ENCODE measurements around the gene TTLL11.

TTLL11 gene

DNA sequence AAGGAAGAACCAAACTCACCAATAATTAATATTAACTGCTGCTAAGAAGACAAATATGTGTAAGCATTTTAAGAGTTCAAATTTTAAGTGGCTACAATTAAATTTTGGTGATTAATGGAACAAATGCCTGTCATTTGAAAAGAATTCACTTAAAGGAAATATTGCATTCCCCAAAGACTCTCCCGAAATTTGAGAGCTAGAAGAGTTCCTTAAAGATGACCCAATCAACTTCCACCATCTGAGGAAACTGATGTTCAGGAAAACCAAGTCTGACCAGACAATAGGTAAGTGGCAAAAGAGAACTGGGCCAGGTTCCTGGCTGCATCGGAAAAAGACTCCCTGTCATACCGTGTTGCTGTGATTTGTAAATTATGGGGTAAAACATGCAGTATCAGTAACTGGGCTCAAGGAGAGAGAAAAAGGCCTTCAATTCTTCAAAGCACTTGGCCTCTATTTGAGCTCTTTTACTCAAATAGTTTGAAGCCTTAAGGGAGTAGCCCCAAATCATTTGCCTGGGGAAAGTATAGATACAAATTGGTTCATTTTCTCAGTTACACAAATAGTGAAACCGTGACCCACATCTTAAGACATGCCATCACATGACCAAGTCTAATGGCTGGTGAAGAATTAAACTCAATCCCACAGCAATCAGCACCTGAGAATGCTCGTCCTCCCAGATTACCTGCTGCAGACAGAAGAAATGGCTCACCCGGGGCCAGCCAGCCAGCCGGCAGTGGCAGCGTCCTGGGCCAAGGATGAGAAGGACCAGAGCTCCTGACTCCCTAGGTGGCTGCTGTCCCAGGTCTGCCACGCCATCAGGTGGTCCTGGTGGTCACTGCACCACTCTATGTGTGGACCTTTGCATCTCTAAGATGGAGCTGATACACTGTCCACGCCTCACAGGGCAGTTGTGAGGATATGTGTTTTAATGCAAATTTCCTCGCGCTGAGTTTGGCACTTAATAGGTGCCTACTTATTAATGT lies 162.9 kb downstream of the TTLL11 start:
- DNase-seq: no peak

DNA sequence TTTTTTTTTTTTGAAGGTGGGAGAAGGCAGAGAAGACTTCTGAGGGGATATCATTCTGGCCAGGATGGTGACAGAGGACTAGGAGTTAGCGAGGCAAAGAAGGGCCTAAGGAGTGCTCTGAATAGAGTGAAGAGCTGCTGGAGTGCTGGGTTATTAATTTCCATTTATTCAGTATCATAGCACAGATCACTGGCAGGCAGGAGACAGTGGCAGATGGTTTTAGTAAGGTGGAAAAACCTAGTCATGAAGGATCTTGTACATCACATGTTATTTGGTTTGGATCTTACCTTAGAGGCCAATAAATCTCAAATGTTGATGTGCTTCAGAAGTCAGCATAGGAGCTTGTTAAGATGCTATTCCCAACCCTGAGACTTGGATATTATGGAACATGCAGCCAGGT lies 165.5 kb downstream of the TTLL11 start:
- DNase-seq: no peak

DNA sequence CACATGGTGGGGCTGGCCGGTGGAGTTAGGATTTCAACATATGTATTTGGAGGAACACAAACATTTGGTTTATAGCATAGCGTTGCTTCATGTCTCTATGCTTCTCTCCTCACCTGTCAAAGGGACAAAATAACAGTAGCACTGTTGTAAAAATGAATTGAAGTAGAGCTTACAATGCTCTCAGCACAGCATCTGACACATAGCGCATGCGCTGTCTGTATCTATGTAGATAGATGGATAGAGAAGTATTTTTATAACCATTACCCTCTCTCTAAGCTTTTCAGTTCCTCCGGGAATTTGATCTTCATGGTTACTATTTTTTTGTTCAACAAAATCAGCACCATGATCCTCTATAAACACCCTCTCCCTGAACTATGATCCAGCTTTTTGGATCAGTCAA lies 166.0 kb downstream of the TTLL11 start:
- DNase-seq: no peak

DNA sequence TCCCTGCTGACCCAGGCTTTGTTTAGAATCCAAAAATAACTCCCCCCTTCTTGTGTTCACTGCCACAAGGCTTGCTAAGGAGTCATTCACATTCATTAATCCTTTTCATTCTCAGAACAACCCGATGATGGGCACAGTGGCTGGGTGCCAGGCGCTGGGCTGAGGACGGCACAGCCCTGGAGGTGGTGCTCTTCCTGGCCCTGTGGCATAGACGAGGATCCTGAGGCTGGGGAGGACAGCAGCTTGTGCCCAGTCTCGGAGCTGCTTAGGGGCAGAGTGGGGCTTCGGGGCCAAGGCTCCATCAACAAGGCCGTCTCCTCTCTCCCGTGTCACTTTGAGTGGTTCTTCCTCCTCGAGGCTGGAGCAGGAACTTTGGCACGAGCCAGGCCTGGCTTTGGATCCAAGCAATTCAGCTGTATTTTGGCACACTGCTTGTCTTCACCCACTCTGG lies 166.7 kb downstream of the TTLL11 start:
- no peak for DNase-seq

DNA sequence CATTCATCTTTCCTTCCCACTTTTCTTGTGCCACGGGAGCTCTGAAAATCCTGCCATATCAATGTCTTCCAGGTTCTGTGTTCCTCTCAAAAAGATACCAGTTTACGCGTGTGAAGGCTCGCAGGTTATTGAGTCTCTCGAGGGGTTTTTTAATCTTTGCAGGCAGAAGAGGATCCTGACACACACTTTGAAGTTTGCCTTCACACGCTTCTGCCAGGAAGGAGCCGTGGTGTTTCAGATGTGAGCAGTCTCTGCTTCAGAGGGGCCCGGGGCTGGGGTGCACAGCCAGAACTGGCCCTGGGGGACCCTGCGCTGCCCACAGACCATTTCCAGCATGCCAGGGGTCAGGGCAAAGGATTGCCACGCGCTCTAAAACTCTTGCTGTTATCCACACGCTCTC lies 167.2 kb downstream of the TTLL11 start:
- no peak for DNase-seq

DNA sequence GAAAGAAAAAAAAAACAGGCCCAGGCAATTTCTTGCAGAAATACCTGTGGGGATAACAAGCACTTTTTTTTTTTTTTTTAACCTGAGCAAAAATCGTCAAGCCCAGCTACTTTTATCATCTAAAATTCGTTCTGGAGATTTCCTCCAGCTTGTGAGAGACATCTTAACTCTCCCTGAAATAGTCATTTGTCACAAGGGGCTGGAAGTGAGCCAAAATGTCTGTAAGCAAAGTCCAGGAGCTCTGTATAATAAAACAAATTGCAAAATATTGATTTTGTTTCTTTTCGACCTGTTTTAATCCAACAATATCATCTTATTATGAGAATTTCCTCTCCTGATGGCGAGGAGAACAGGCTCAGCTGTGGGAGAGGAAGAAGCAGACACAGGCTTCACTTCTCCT lies 168.4 kb downstream of the TTLL11 start:
- no peak for DNase-seq

DNA sequence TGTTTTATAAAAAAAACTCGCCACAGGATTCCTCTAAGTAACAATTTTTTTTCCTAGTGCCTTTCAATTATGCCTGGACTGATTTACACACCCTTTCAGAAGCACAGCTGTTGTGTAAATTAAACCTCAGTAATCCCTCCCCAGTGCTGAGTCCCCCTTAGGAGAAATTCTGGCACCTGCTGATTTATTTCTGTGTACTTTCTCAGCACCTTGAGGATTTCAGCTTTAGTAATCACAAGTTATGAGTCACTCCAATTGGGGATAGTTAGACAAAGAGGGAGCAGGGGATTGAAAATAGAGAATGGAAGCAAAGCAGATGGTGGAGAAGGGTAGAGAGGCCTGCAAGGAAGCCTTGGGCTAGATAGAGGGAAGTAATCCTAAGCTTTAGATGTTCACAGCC lies 171.7 kb downstream of the TTLL11 start:
- no peak for DNase-seq

DNA sequence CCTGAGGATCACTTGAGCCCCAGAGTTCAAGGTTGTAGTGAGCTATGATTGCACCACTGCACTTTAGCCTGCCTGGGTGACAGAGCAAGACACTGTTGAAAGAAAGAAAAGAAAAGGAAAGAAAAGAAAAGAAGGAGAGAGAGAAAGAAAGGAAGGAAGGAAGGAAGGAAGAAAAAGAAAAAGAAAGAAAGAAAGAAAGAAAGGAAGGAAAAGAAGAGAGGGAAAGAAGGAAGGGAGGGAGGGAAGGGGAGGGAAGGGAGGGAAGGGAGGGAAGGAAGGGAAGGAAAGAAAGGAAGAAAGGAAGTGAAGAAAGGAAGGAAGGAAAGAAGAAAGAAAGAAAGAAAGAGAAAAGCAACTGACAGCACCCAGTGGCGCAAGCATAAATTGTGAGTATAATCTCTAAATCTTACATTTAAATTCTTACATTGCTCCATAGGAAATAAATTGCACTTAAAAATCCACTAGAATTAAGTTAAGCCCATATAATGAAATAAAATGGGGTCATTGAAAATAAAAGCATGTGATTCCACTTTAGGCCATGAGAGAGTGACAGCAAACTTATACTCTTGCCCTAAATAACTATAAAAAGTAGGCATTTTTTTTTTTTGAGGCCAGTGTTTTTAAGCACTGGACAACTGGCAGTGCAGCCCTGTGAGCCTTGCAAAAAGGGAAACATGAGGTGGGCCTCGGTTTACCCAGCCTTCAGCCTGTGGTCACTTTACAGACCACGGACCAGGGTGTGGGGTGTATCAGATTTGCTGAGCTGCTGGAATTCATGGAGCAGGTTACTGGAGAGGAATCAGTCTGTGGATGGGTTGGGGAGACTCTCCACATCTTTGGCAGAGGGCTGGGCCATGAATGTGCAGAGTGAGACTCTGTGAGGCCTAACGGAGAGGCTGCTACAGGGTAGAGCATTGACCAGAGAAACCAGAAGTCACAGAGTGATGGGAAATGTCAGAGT lies 175.5 kb downstream of the TTLL11 start:
- no peak for DNase-seq

DNA sequence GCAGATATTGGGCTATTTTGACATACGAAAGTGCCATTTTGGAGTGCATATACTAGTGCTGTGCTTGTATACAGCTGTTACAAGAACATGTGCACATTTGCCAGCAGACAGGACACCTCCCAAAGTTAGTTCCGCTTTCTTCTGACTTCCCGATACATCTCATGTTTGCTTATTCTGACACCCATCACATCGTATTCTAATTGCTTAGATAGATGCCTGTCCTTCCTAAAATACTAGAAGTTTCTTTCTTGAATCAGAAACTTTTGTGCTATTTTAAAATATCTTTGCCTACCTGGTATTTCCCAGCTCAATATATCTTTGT lies 177.8 kb downstream of the TTLL11 start:
- no peak for DNase-seq

DNA sequence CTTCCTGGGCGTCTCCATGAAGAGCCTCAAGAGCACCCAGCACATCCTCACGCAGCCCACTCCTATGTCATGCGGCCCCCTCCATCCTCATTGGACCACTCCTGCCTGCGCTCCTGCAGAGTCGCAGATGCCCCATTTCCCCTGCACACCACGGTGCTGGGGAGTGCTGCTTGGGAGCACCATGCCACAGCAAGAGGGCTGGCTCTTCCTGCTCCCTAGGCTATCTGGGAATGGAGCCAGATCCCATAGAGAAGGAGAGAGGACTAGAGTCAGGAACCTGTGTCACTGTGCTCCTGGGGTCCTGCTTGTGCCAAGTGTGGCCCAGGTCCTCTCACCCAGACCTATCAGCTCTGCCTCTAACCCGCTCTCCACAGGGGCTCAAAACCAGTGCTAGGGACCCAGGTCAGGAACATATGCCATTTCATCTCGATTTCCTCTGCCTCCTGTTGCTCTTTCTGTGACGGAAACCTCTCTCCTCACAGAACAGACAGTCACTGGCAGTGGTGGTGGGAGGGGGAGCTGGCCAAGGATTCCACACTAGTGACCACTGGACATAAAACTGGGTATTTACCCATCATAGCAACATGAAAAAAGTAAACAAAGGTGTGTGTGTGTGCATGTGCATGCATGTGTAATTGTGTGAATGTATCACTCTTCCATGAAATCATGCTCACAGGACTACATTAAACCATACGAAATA lies 178.4 kb downstream of the TTLL11 start:
- no peak for DNase-seq

DNA sequence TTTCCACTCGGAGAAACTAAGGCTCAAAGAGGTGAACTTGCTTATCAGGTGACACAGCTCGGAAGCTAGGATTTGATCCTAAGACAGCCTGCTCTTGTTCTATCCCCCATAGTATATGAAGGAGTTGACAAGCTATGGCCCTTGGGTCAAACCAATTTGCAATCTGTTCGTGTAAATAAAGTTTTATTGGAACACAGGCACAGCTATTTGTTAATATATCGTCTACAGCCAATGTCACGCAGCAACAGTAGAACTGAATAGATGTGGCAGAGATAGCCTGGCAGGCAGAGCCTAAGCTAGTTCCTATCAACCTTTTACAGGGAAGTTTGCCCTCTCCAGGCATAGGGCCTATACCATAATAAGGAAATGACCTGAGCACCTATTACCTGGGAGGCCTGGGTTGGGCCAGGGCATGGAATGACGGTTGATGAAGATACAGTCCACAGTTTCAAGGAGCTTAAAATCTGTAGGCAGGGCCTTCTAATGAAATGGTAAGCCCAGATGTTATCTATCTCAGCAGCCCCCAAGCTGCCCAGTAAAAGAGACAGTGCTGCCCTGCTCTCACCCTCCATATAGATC lies 179.0 kb downstream of the TTLL11 start:
- DNase-seq: no peak

DNA sequence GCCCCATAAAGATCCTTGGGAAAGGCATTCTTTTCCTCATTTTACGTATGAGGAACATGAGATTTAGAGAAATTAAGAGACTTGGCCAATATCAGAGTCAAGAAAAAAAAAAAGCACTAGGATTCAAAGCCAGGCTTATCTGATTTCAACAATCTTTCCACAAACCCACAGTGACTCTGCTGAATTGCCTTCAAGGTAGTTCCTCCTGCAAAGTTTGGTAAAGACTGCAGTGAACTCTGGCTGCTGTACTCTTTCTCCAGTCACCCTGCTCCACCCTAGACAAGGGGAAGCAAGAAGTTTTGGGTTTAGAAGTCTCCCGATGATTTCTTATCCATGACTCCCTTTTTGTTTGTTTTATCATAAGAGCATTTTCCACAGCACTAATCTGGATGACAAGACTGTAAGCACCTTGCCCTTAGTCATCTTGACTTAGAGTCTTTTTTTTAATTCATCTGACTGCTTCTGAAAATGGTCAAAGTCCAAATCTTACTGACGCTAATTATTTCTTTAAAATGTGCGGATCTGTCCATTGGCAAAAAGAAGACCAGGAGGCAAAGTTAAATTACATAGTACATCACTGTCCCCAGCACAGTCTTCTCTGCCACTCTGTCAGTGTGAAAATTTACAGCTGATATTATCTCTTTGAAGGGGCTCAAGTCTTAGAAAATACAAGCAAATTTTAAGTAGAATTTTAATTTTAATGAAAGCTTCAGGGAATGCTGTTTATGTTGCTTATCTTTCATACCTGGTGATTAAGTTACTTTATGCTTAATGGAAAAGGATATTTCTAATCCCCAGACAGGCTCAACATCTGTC lies 180.1 kb downstream of the TTLL11 start:
- no peak for DNase-seq

DNA sequence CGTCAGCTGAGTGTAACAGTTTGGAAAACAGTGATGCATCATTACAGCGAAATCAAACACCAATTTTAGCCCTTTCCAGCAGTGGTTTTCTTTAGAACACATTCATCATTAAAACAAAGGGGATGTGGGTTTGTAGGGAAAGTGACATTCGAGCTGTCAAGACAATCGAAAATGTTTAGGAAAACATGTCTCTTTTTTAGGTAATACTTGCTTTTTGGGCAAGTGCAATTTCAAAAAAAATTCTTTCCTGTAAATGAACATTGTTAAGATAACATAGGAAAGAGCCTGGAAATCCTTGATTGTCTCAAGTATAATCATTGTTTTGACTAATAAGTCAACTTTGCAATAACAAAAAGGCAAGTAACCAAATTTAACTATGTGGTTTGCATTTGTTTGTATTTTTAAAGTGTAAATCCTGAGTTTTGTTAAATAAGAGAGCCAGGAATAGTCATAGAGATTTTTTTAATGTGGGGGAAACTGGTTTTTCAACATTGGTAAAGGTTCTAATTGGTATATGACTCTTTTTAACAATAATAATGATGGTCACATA lies 182.5 kb downstream of the TTLL11 start:
- DNase-seq: no peak

DNA sequence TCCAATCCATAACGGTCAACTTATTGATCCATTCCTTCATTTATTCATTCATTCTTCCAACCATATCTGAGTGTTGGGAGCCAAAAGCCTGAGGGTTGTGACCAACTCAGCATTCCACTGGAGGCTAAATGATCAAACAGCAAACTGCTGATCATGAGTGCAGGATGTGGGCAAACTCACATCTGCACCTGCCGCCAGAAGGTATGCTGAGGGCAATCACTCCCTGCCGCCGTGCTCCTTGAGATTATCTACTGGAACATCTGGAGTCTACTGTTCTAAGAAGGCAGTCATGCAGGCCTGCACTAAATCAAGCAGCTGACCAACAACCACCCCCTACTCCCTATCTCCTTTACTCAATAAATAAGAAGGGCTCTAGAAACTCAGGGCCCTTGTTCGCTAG lies 184.0 kb downstream of the TTLL11 start:
- DNase-seq: no peak

DNA sequence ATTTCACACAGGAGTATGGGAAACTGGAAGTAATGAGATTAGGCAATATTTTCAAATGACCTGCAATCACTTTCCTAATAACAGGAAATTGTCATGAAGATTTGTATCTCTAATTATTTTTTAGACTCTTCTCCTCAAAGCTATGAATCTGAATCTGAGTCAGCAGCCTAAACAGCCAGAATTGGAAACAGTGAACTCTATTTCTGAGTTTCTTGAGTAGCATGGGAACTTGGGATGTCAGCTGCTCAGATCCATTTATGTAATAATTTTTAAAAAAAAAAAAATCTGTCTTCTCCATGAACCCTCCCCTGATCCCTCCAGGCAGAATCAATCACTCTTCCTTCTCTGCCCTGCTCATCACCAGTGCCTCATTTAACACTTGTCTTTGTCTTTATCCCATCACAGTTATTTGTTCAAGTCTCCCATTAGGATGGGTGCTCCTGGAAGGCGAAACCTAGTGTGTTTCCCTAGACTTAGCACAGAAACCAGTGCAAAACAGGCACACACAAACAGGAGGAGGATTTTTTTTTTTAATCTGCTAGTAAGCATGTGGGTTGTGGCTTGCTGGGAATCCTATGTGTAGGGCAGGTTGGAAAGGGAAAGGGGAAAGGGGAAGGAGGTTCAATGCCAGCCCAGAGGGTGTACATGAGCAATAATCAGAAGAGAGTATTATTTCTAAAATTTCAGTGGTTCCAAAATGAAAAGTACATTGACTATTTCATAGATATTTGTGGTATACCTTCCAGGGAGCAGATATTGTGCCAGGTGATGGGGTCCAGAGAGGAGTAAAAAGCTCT lies 186.8 kb downstream of the TTLL11 start:
- DNase-seq: no peak

DNA sequence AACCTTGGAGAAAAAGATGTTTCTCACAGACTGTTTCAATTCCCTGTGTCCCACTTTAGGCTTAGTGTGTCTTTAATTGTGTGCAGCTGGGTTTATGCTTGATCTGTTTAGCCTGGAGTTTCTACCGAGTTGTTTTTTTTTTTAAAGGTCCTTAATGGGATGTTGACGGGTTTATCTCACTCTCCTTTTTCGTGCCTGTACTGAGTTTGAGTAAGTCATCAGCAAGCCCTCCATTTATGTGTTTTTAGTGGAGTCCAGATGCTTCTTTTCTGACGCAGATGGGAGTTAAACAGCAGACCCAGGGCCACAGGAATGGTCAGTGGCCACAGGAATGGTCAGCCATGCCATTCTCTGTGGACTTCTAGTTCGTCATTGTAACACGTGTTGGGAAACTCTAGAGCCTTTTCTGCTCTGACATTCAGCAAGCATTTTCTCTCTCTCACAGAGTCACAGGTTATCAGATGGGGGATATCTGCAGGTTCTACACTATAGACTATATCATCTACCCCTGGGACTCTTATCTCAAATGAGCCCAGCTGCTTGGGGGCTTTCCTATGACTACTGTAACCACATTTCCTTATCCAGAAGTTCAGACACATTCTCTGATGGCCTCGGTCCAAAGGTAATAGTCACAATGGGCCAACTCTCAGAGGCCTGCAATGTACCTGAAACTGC lies 190.5 kb downstream of the TTLL11 start:
- DNase-seq: no peak

DNA sequence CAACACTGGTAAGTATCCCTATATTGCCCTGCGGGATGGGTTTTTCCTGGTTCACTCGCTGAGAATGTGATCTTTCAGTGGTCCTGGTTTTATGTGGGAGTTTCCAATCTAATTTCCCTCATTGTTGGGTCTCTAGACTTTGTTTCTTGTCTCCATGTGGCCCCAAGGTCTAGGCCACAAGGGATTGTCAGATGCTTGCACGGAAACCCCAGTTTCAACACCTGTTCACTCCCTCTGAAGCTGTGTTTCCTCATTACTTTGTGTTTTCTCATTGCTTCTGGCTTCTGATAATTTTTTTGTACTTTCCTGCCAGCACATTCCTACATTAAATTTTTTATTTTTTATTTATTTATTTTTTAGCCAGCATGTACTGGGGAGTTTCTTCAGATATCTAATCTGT lies 191.5 kb downstream of the TTLL11 start:
- DNase-seq: no peak

DNA sequence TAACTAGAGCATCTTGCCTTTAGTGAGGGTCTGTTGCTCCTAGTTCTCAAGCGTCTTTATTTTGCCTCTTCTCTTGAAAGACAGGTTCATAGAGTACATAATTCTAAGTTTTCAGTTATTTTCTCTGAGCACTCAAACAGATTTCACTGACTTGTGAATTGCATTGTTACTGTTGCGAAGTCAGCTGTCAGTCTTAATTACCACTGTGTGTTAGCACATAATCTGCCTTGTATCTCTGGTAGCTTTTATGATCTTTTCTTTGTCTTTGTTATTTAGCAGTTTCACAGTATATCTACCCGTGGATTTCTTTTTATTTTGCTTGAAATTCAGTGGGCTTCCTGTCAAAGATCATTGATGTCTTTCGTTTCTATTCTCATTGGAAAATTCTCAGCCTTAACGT lies 192.9 kb downstream of the TTLL11 start:
- DNase-seq: no peak

DNA sequence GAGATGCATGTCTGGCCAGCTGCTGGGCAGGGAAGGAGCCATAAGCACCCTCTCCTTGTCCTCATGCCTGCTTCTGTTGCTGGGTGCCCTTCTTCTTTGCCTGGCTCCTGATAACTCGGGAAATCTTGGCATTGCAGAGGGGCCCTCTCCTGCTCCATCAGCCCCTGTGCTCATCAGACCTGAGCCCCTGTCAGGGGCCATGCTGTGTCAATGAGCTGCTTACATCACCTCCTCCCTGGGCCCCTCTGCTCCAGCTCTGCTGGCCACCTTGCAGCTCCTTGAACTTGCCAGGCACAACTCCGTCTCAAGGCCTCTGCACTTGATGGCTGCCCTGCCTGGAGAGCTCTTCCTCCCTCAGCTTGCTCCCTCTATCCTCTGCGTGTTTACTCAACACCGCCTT lies 194.3 kb downstream of the TTLL11 start:
- DNase-seq: no peak

DNA sequence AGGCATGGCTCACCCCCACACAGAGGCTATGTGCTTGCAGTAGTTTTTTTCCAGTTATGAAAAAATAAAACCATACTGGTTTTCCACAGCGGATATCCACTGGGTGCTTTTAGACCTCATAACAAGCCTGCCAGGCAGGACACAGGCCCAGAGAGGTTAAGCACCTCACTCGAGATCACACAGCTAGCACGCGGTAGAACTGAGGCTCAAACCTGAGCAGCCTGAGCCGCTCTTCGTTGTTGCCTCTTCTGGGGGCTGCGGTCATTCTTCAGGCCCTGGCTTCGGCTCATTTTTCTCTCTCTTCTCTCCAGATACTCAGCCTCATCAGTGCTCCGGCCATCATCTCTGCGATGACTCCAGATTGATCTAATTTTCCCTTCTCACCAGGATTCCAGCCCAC lies 196.0 kb downstream of the TTLL11 start:
- DNase-seq: no peak

Data from midbrain (tissue), 1 donor.